COLO829 (cell line): Measurements from ENCODE around the gene BACH2.
A peak's percentile ranks its signal among the peaks of the same experiment; 100 is the strongest.
"Not testable (repeated sequence)": the region's sequence is repeated elsewhere in the genome, so short reads cannot be mapped to it uniquely, and the experiment has no call there.

ENCODE experiments used
- DNase-seq: peaks from one replicate; pipeline ENCODE4 v3.0.0; 2012; ENCODE audit warnings: low spot score

Gene BACH2

DNA sequence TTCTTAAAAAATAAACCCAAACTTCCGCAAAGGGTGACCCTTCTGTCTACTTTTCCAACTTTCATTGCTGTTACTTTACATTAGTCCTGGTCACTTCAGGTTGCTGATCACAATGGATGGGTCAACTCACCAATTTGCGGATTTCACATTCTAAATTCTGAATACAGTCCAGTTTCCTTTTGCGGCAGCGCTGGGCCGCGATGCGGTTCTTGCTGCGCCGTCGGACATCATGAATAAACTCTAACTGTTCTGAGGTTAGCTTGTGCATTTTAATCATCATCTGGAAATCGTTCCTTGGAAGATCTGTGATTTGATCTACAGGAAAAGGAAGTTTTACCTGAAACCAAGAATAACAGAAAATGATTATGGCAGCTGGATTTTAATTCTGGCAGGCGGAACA lies 358.6 kb downstream of the BACH2 start:
- no peak for DNase-seq

DNA sequence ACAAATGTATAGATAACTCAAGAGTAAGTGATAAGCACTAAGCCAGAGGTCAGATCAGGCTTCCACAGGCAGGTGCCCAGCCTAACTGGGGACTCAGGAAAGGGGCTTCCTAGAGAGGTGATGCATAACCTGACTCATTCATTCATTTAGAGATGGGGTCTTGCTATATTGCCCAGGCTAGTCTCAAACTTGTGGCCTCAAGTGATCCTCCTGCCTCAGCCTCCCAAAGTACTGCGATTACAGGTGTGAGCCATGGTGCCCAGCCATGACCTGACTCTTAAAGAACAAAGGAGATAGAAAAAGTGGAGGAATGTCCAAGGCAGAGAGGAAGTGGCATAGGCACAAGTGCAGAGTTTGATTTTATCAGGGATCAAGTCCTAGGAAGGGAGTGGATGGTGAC lies 360.5 kb downstream of the BACH2 start:
- no peak for DNase-seq

DNA sequence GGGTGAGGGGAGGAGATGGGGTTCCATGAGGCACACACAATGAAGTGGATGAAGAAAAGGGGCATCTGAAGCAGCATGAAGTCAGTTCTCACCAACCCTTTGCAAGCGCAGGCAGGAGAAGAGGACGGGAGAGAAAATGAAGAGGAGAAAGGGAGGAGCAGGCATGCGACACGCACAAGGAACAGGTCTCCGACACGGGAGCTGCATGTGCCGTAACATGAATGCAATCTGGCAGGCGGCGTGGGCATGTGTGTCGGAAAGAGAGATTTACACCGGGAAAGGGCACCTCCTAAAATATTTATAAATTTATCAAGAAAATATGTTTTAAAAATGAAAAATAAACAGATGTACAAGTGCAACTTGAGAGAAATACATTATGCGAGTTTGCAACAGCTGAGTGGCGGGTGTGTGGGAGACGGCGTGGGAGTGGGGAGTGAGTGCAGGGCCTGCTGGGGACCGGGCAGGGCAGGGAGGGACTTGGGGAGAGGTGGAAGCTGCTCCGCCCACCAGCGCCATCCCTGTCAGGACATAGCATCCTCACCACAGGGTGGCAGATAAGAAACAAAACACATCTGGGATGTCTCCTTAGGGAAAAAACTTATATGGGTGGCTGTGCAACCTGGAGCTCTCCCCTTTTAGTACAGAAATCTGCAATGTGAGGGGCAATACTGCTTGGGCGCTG lies 361.8 kb downstream of the BACH2 start:
- no peak for DNase-seq

DNA sequence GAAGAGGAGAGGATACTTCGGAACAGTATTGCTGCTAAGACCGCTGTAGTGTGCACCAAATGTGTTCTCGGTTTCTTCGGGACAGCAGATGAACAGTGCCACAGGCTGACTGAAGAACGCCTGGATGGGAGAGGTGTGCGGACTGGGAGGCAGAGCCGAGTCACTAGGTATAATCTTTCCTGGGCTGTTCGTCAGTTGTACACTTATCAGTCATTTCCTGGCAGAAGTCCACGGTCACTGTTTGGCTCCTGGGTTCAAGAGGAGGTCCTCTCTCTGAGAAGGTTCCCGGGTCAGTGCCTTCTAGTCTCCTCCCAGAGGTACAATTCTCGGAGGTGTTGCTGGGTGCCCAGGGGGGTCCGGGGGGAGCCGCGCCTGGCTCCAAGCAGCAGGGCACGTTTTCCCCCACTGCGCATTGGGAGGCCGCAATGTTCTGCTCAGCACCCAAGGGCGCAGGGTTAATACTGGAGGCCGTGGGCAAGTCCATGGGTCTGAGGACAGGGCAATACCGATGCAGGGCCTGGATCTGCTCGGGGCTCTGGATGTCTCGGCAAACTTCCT lies 364.3 kb downstream of the BACH2 start:
- DNase-seq: no peak

DNA sequence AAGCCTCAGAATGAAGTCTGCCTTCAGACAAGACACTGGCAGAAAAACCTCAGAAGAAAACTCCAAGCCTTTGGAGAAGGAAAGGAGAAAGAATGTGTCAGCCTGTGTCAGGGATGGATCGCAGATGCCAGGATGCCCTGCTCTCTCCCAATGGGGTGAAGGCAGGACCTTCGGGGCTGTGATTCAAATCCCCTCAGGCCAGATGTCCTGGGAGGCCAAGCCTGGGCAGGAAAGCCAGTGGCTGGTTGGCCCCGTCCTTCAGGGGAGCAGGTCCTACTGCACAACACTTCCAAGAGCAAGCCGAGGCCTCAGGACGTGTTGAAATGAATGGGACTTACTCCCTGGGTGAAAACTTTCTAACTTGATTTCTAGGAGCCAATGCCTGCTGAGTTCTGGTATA lies 365.9 kb downstream of the BACH2 start:
- no peak for DNase-seq

DNA sequence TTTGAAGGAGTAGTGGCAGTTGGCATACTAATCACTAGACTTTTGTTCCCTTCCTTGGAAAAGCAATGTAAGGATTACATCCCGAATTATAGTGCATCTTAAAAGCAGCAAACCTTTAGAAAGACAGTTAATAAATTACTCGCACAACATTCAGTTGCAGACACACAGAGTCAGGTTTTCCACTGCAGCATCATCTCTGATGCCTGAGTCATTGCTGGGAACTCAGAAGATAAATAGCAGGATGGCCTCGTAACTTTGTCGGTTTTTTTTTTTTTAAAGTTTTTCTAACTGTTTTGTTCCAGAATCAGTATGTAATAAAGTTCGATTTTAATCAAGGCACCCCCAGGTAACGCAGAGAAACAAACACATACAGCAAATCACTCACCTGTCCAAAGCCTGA lies 368.0 kb downstream of the BACH2 start:
- DNase-seq: no peak

DNA sequence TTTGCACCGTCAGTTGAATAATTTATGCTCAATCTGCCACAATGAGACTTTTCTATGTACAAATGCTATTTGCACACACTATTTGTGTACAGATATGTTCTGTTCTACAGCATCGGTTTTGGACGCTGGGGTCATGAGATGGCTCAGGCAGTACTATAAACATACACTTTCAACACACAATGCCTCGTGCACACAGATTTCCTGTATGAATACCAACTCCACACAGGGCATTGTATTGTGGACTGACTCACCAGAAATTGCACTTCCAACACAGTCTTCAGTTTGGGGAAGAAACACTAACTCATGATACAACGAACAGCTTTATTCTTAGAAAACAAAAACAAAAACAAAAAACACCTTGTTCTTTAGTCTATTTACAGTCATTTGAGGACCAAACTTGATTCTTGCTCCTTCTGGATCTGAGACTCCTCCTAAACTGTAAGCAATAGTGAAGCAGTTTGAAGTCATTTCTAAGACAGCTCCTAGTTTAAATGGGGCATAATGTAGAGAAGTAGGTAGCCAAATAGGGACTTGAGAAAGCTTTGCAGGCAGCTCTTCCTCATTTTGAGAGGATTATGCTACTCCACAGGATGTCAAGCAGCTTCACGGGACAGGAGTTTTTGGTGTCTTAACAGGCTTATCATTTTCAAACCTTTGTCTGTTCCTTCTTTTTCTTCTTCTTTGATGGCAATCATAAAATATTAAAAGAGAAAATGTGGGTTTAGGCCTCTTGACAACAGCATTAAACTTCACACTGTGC lies 368.7 kb downstream of the BACH2 start:
- peak; percentile 60 for DNase-seq

DNA sequence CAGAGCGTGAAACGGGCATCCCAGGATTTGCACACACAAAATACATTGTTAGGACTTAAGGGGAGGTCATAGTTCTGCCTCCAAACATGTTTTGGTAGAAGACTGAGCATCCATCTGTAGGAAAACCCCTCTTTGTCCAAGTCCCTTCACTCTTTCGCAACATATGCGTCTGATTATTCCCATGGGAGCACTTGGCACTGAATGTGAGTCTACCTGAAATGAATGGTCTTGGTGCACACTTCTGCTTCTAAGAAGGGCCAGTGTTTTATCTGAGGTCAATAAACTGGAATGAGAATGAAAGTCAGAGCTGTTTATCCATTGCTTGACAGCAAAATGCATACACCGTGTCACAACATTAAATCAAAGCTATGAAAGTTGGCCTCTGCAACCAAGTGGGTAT lies 369.4 kb downstream of the BACH2 start:
- DNase-seq: no peak

DNA sequence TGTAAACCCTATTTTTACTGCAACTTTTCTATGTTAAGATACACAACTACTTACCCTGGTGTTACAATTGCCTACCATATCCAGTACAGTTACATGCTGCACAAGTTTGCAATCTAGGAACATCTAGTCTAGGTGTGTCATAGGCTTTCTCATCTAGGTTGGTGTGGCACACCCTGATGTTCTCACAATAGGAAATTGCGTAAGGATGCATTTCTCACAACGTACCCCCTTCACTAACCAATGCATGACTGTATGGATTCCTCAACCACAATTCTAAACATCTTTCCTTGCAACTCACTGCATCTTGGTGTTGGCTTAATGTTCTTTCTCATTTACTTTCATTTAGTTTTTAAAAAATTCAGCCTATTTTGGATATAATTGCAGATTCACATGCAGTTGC lies 370.8 kb downstream of the BACH2 start:
- DNase-seq: no peak

DNA sequence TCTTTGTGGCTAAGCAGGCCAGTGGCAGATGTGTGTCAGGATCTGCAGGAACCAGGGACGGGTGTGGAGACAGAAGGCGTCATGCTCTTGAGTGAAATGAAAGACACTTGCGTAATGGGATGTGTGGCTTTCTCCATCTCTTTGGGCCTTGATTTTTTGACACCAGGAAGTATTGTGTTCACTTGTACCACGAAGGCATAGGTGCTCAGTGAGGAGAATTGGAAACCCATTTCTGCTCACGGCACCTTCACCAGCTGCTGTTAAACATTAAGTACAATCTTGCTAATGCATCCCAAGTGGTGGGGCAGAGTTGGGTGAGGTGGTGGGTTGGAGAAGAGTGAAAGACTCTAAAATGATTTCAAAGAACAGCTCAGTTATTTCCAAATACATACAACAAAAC lies 372.4 kb downstream of the BACH2 start:
- DNase-seq: no peak

DNA sequence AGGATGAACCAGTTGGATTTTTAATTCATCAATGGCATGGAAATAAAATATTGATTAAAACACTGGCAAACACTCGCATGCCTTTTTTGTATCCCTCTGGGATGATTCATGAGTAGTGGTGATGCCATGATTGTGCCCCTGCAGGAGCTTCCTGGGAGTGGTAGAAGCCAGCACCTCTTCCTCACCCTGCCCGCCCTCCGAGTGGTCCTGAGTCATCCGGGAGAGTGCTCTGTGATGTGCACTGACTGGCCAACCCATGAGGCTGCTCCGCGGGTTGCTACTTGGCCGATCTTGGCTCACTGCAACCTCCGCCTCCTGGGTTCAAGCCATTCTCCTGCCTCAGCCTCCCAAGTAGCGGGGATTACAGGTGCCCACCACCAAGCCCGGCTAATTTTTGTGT lies 375.0 kb downstream of the BACH2 start:
- no peak for DNase-seq

DNA sequence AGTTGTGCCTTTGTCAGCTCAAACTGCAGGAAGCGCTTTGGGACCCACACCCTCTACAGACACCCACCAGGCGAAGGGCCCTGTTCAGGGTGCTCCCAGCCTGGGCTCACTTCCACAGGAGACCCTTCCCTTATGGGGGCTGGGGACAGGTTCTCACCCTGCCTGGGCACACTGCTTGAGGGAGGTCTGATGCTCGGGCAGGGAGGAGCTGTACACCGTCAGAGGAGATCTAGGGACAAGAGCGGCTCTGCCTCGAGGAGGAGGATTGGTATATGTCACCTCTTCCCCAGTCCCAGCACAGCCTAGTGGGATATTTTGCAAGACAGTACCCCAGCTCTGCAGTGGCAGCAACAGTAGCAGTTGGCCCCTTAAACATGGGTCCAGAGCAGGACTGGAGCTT lies 375.4 kb downstream of the BACH2 start:
- no peak for DNase-seq

DNA sequence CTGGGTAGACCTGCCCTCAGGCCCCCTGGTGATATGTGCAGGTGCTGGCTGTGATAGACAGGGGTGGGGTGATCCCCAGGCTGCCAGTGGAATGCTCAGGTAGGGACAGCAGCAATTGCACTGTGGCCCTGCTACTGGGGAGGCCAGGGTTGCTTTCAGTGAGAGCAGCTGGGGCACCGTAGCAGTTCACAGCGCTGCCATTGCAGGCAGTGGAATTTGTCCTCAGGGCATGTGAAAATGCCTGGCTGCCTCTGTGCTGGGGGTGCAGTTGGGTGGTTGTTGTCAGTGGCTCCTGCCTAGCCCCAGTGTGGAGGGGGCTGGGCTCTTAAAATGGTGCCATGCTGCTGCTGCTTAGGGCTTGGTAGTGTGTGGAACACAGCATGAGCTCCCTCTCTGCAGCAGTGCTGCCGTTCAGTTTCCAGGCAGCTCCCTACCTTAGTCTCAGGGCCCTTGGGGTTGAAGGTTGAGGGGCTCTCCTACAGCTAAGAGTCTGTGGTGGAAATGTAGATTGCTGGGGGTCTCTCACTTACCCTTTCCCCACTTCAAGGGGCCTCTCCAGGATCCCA lies 378.8 kb downstream of the BACH2 start:
- DNase-seq: no peak

DNA sequence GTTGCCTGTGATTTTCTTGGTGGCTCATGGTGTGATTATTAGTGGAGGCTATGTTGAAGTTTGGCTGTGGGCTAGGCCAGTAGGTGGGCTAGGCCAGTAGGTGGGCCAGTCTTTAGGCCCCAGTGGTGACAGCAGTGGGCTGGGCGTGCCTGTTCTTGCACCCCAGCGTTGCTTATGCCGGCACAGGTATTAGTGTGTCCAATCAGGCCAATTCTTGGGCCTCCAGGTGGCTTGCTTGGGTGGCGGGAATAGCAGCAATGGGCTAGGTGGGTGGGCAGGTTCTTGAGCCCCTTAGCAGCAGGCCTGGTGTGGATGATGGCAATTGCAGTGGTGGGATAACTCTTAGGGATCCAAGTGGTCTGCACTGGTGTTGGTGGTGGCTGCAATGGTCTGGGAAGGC lies 379.4 kb downstream of the BACH2 start:
- DNase-seq: no peak

DNA sequence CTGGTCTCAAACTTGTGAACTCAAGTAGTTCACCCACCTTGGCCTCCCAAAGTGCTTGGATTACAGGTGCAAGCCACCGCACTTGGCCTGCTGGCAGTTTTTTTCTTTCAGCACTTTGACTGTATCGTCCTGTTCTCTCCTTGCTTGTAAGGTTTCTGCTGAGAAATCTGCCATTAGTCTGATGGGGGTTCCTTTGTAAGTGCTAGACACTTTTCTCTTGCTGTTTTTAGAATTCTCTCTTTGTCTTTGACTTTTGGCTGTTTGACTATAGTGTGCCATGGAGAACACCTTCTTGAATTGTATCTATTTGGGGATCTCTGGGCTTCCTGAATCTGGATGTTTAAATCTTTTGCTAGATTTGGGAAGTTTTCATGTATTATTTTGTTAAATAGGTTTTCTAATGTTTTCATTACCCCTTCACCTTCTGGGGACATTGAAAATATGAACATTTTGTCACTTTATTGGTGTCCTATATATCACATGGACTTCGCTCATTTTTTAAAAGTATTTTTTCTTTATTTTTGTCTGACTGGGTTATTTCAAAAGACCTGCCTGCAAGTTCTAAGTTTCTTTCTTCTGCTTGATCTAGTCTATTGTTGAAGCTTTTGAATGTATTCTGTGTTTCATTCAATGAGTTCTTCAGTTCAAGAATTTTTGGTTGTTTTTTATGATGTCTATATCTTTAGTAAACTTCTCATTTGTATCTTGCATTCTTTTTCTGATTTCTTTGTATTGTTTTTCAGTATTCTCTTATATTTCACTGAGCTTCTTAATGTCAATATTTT lies 380.3 kb downstream of the BACH2 start:
- no peak for DNase-seq

DNA sequence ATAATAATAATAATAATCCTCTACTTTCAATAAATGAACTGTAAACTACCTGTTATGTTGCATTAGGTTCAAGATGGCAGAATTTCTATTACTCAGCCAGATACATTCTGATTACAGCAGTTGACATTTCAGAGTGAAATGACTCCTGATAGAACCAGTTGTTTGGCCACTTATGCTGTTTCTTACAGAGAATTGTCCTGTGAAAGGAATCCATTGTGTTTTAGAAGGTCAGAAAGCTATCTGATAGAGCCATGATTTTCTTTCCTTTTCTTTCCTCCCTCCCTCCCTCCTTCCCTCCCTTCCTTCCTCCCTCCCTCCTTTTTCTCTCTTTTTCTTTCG lies 385.8 kb downstream of the BACH2 start:
- DNase-seq: peak; percentile 72

DNA sequence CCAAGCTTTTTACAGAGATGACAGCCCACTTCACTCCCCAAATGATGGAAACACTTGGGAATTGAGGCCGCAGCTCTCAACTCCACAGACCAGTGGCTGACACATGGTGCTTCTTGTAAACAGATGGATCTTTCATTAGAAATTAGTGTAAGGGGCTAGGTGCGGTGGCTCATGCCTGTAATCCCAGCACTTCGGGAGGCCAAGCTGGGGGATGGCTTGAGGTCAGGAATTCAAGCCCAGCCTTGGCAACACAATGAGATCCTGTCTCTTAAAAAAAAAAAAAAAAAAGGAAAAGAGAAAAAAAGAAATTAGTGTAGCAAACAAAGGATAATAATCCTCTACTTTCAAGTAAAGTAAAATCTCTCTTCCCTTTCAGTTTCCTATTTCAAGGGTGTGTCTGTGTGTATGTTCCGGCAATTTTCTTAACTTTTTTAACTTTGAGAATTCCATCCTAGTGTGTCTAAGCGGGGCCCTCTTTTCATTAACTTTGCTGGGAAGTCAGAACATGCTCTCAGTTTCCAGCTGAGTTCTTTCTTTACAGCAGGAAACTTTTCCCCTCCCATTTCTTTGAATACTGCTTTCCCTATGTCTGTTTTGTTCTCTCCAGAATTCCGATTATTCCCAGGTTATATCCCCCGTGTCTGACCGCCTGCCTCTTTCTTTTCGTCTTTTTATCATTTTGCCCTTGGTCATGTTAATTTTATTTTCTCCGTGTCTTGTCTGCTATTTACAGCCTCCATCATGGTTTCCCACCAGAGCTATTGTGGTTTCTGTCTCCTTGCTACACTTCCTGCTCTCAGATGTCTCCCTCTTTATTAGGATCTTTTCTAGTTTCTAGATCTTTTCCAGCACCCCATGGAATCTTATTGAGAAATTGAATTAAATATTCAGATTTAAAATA lies 386.4 kb downstream of the BACH2 start:
- not testable (repeated sequence) for DNase-seq

DNA sequence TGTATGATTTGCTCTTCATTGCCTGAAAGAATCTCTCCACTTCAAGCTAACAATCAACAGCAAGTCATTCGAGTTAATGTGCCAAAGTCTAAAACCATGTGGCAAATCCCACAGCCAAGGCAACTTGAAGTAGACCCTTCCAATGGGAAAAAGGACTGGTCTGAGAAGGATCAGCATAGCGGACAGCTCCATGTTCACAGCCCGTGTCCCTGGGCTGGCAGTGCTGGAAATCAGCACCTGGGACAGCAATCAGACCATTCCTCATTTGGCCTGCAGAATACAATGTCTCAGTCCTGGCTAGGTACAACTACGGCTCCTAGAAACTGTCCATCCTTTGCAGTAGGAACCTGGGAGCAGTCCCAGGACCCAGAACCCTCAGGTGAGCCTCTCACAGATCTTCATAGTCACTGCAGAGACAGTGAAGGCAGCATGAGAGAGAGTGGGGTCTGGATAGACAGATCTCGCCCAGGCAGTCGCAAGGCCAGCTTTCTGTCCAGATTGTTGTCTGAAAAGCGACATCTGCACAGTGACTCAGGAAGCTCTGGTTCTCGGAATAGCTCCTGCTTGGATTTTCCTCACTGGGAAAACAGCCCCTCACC lies 401.3 kb downstream of the BACH2 start:
- peak; percentile 30 for DNase-seq

DNA sequence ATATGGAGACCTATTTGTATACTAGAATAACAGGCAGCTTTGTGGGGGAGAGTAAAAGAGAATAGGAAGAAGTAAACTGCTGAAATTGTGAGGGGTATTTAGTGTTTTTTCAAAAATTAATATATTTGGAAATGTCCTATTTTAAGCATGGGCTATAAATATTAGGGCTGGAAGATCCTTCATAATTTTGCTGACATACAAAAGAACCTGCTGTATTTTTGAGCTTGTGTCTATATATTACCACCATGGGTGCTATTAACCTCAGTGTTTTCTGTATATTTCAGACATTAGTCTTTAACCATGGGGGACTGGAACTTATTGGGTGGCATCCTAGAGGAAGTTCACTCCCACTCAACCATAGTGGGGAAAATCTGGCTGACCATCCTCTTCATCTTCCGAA lies 402.5 kb downstream of the BACH2 start, which contains the start of gene GJA10:
TSS of gene GJA10 (plus strand) at position 301 of the 400 bp plus-strand sequence. CDS start at position 301, 0 bp downstream.
- no peak for DNase-seq

DNA sequence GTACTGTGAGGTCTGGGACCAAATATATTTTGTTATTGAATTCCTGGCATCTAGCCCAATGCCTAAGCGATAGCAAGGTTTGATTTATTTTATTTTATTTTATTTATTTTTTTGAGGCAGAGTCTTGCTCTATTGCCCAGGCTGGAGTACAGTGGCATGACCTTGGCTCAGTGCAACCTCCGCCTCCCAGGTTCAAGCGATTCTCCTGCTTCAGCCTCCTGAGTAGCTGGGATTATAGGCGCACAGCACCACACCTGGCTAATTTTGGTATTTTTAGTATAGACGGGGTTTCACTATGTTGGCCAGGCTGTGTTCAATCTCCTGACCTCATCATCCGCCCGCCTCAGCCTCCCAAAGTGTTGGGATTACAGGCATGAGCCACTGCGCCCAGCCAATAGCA lies 404.1 kb downstream of the BACH2 start:
- not testable (repeated sequence) for DNase-seq
